GM19099 (cell line): Measurements from ENCODE around the gene UQCC2.

Experiments used
- POLR2A ChIP-seq: IDR thresholded peaks from 3 replicates; pipeline ENCODE4 v1.6.1; 2011; ENCODE audit warnings: low read depth; ENCODE audit not compliant: insufficient read length; ENCODE audit errors: extremely low read depth

The UQCC2 gene

DNA sequence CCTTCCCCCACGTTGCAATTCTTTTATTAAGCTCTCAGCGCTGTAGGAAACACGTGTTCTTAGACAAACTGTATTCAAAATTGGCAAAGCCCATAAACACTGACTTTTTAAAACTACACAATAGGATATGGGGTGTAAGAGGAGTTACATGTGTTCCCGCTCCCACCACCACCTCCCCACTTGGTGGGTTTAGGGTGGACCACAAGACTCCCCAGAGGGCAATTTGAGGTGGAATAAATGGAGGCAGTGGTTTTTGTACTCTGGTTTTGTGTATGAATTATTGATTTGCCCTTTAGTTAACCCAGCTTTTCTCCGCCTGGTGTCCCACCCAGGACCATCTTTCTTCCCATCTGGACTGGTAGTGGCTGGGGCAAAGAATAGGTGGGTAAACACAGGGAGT, 3.7 kb downstream of the UQCC2 start:
- TF ChIP-seq POLR2A = no peak

DNA sequence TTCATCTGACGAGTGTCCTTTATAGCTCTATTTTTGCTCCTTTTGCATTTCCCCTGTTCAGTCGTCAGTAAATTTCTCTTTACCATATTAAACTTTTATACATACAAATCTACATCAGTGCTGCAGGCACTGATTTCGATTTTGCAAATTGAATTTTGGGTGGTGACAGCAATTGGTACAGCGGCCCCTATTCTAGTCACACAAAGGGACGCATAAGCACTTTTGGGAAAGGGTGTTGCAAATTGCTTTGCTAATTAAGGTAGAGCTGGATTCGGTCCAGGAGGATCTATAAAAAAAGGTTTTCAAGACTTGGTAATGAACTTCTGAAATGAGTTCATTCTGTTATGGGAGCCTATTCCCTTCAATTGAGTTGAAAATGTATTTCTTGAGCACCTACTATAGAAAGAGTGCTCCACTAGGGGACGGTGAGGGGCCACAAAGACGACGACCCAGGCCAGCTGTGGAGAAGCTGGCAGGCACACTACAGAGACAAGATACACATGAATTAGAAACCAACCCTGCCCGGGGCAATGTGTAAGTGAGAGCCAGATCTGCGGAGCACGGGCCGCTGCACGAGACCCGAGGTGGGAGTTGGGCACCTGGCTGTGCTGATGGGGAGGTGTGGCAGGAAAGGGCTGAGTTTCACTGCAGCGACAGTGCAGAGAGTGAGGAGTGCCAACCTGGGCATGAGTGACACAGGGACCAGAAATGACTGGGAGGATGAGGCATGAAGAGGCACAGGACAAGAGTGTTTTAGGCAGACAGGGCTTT, 5.4 kb downstream of the UQCC2 start:
- TF ChIP-seq POLR2A = no peak

DNA sequence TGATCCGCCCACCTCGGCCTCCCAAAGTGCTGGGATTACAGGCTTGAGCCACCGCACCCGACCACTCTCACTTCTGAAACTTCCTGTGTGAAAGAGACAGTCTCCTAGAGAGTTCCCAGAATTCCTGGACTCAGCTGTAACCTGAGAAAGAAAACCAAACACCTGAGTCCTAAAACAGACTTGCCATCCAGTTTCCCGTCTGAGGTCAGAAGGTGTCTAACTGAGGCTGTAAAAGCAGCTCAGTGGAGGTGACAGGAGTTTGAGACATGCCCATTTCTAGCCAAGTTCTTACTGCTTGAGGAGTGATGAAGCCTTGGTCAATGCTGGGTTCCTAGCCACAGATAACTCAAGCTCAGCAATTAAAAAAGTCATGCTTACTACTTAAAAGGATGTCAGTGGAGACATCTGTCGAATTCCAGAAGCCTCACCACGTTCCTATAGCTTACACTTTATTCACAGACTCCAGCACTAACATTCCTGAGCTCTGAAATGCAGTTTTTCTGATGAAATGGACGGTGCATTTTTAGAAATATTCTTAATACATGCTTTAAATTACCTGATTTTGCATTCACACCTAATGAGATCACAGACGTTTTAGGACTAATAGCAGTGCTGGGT, 6.1 kb downstream of the UQCC2 start:
- no peak for TF ChIP-seq POLR2A

DNA sequence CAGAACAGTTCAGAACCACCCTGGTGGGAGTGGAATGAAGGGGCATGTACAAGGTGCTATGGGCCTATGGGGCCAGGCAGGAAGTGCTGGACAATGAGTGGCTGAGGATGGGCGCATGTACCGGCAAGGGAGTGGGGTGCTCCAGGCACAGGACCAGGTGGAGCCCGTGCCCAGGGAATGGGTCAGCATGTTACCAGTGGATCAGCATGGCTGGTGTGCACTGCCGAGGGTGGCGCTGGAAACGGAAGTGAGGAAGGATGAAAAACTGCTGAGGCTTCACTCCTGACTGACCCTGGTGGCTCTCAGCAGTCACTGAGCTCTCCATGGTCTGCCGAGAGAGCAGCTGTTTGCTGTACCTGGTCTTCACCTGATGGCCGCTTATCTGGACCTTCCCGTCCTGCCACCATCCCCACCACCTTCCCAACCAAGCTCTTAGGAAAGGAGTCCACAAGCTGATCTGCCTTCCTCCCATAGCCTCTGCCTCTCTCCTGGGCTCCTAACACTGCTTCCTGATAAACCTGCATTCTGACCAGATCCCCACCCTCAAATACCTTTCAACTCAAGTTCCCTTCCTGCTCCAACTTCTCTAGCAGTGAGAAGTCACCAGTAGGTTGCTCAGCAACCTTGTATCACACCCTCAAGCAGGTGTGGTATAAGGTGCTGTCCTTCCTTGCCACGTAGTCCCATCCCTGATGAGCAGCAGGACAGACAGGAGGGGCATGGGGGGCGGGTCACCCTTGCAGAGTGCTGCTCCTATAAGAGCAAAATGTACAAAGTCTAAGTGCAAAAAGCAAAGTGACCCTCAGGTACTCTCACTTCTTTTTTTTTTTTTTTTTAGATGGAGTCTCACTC, 7.1 kb downstream of the UQCC2 start:
- no peak for TF ChIP-seq POLR2A

DNA sequence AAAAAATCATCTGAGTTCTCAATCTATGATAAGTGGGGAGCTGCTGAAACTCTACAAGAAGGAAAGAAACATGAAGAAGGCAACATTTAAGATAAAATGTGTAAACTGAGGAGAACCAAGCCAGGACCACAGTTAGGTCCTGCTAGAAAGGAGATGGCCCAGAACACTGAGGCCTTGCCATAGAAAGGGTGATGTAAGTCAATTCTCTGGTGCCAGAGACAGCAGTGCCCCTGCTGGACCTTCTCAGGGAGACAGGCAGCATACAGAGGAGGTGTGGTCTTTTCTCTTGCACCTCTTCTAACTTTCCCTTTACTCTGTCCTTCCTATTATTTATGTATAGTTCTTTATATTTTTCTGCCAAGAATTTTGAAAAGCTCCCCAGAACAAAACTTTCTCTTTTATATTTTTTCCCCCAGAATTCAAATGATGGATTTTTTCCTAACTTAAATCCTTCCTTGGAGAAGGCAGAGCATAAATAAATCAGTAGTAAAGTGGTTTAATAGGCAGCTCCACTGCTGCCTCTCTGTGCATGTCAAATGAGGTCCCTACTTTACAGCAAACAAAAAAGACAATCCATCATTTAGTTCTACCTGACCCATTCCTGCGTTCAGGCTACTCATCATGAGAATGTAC, 9.0 kb downstream of the UQCC2 start:
- TF ChIP-seq POLR2A = no peak

DNA sequence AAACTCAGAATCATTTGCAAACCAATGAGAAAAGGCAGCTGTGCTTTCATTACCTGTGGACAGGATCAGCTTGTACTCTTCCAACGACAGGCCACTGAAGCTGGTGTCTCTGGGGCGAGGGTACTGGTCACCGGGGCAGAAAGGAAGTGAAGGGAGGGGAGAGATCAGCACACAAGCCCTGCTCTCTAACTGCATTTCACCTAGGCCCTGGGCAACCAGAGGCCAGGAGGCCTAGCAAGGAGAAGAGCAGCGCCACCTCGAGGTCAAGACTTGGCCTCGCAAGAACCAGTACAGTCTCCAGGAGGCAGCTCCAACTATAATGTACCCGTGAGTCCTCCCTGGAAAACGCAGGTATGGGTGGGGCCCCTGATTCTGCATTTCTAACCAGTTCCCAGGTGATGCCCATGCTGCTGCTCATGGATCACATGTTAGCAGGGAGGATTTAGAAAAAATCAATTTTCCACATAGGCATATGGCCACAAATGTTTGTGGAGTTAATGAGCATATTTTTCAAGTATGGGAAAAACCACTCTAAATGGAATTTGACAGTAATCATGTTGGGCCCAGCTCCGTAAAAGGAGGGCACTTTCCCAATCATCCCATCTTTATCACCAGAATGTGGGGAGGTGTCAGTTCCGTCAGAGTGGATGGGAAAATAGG, 11.0 kb downstream of the UQCC2 start:
- no peak for TF ChIP-seq POLR2A

DNA sequence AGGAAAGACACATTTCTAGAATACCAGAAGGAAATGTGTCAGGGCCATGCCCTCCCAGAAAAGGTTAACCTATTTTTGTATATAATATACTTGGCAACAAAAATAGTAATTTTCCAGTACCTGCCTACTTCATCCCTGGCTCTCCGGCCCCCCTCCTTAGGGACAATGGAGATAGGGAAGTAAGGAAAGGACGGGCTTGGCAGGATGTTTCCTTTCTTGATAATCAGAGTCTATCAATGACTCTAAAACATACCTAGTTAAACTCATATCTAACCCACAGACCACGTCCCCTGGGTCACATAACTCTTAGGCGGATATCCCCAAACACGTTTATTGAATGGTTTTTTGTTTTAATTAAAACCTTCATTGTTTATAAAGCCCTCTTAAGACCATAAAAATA, 11.8 kb downstream of the UQCC2 start:
- TF ChIP-seq POLR2A = no peak

DNA sequence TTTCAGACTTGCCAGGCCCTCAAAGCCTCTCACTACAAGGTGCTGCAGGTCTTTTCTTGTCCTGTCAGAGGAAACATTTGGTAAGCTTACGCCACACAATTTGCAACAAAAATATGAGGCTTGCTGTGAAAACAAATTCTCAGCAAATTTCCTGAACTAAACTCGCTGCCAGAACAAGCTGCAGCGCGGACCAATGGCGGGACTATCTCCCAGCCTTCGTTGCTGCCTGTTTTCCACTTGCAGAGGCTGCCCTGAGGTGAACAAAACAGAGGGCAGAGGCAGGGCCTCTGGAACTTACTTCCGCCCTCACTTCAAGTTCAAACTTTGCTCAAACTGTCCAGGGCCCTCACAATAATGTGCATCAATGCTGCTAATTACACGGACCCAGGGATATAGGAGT, 12.4 kb downstream of the UQCC2 start:
- no peak for TF ChIP-seq POLR2A

DNA sequence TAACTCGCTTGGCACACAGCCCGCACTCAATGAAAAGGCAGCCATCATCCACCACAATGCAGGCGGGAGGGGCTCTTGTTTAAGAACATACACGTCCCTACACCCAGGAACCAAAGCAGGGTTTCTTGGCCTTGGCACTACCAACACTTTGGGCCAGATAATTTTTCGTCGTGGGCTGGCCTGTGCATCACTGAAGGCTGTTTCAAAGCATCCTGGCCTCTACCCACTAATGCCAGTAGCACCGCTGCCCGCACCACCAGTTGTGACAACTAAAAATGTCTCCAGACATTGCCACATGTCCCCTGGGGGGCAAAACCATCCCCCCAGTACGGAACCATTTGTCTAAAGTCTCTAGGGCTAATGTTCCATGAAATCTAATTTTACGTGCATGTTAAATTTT, 13.0 kb downstream of the UQCC2 start:
- no peak for TF ChIP-seq POLR2A

DNA sequence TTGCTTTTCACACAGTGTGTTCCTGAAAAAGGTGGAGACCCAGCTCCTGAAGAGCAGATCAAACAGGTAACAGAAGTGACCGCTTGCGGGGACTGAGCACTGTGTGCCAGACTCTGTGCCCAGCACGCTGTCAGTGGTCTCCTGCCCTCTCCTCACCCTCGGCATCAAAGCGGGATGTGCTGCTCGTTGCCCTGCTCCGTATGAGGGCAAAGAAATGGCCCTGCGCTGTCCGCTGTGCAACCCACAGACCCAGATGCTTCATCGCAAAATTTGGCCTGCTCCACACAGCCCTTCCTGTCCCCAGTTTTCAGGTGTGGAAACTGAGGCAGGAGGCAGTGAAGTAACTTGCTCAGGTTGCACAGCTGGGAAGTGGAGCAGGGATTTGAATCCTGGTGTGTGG, 13.7 kb downstream of the UQCC2 start:
- TF ChIP-seq POLR2A = no peak

DNA sequence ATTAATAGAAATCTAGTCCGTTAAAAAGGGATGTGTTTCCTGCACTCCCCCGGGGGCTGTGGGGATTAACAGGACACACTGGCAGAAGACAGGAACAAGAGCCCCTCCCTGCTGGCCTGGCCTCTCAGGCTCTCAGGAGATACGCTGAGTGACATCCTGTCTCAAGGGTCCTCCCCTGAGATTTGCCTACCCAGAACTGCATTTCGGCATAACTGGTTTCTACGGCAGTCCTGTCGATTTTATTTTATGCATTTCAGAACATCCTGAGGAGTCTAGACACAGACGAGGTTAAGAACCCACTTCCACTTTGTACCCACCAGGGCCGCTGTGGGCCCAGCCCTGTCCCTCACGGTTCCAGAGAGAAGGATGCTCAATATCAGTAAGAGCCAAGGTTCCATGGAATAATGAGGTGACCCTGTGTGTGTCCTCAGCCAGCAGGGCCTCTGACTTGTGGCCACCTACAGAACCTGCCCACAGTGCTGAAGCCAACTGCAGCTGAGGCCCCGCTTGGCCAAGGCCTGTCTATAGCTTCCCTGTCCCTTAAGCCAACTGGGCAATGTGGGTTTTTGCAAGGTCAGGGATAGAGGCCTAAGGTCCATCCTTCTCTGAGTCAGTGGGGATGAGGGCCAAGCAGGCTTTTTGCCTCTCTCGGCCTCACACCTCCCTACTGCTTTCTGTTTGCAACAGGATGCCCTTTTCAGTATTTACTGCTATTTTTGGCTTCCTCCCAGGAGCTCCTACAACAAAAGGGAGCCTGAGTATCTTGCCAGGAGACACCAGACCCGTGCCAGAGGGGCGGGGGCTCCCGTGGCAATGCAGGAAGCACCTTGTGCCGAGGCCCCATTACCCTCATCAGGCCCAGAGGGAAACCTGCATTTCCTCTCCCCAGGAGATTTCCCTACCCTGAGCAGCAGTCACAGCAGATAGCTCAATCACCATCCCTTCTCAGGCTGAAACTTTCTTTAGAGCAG, 14.7 kb downstream of the UQCC2 start:
- peak; percentile 12 for TF ChIP-seq POLR2A

DNA sequence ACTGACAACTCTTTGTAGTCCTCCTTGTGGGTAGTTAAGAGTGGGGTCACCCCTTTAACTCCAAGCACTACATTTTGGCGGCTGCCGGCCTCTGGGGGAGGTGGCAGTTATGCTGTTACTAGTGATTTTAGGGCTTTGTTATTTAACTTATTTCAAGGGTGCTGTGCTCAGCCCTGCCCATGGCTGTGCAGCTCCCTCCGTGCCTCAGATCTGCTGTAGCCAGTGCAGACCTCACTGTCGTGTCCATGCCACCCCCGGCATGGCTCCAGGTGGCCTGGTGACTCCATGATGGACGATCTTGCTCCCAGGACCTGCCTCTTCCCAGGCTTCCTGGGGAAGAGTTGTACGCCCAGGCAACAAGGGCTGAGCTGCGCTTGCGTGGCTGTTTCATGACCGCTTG, 15.4 kb downstream of the UQCC2 start:
- no peak for TF ChIP-seq POLR2A

DNA sequence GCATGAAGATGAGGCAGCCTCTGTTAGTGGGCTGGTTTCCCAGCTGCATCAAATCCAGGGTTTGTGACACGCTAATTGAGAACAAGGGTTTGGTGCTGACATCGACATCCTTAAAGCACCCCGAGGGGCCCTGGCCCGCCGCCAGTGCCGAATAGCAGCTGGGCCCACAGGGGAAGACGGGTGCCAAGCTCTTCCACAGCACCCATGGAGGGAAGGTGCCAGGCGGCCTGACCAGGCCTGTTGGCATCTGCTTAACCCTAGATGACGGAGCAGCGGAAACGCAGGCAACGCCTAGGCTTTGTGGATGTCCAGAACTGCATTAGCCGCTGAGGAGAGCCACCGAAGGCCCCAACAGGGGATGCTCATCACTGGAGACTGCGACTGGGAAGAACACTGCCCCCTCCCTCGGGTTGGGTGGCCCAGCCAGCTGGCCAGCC, 16.0 kb downstream of the UQCC2 start:
- TF ChIP-seq POLR2A = no peak

DNA sequence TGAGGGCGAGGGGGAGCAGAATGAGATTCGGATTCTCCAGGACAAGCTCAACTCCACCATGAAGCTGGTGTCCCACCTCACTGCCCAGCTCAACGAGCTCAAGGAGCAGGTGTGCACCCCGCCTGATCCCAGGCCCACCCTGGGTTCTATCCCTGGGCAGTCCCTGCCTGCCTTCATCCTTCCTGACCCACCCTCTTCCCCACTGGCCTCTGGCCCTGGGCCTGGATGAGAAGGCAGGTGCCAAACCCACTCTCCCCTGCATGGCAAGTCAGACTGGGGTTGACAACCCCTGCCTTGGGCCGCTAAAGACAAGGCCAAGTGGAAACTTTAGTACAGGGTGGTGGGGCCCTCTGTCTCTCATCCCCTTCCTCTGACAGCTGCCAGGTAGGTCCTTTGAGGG, 16.5 kb downstream of the UQCC2 start:
- TF ChIP-seq POLR2A = no peak
